Fibroblast of skin of left biceps (primary cell): Measurements from ENCODE around the gene MAP2K1.
"Not testable (repeated sequence)": the region's sequence is repeated elsewhere in the genome, so short reads cannot be mapped to it uniquely, and the experiment has no call there.

Experiments used
- DNase-seq, 2 experiments: peaks; one replicate each; pipeline ENCODE4 v3.0.0-alpha.2; 2013; ENCODE audit warnings: low read depth in 2 of 2

Gene MAP2K1

GRCh38 chr15:66393037-66393436 is 6.3 kb downstream of the MAP2K1 start:
- DNase-seq: not testable (repeated sequence)

- no peak for DNase-seq
These were observed 7.8 kb downstream of the MAP2K1 start for GRCh38 chr15:66394472-66394871.

GRCh38 chr15:66394915-66395314 is 8.2 kb downstream of the MAP2K1 start:
- no peak for DNase-seq

- no peak for DNase-seq
These were observed 12.6 kb downstream of the MAP2K1 start for GRCh38 chr15:66399276-66399675.

- no peak for DNase-seq
These were observed 13.7 kb downstream of the MAP2K1 start for GRCh38 chr15:66400351-66400774.

- no peak for DNase-seq
These were observed 14.7 kb downstream of the MAP2K1 start for GRCh38 chr15:66401130-66402021.

- DNase-seq: no peak
These were observed 16.1 kb downstream of the MAP2K1 start for GRCh38 chr15:66402761-66403284.

- DNase-seq: no peak
These were observed 16.6 kb downstream of the MAP2K1 start for GRCh38 chr15:66403323-66403722.

- DNase-seq: no peak
These were observed 17.4 kb downstream of the MAP2K1 start for GRCh38 chr15:66404122-66404521.

GRCh38 chr15:66404532-66404931 is 17.8 kb downstream of the MAP2K1 start:
- DNase-seq: no peak

- no peak for DNase-seq
These were observed 18.3 kb downstream of the MAP2K1 start for GRCh38 chr15:66405007-66405406.

- DNase-seq: no peak
These were observed 18.9 kb downstream of the MAP2K1 start for GRCh38 chr15:66405615-66406014.

GRCh38 chr15:66408254-66408653 is 21.5 kb downstream of the MAP2K1 start:
- no peak for DNase-seq

- DNase-seq: no peak
These were observed 22.1 kb downstream of the MAP2K1 start for GRCh38 chr15:66408675-66409282.

GRCh38 chr15:66409565-66410108 is 22.9 kb downstream of the MAP2K1 start:
- DNase-seq: no peak

- no peak for DNase-seq
These were observed 24.5 kb downstream of the MAP2K1 start for GRCh38 chr15:66411190-66411589.

- no peak for DNase-seq
These were observed 25.5 kb downstream of the MAP2K1 start for GRCh38 chr15:66412220-66412619.

GRCh38 chr15:66413579-66413978 is 26.9 kb downstream of the MAP2K1 start:
- no peak for DNase-seq

GRCh38 chr15:66415360-66415759 is 28.6 kb downstream of the MAP2K1 start:
- no peak for DNase-seq

GRCh38 chr15:66417736-66418135 is 31.0 kb downstream of the MAP2K1 start:
- no peak for DNase-seq

- no peak for DNase-seq
These were observed 32.8 kb downstream of the MAP2K1 start for GRCh38 chr15:66419471-66419870.

GRCh38 chr15:66422347-66422746 is 35.6 kb downstream of the MAP2K1 start:
- DNase-seq: no peak

- no peak for DNase-seq
These were observed 36.4 kb downstream of the MAP2K1 start for GRCh38 chr15:66423149-66423548.
